Measurements from ENCODE around the gene NTHL1.

DNA sequence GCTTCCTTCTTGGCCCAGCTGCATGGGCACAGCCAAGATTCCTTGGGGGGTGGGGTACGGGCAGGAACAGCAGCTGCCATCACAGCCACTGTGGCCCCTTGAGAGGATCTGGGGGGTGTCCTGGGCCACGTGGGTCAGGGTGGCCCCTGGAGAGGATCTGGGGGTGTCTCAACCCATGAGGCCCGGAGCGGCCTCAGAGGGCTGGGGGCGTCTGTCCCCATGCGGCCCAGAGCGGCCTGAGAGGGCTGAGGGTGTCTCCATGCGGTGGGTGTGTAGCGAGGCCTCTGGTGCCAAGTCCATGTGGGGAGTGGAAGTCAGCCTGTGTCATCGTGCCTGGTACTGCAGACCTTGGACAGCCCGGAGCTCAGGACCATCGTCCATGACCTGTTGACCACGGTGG, 13.9 kb upstream of the NTHL1 start:
- TF ChIP-seq FOXA1 (IDR thresholded peaks at IDR 0.05) (no peak), BHLHE40 (IDR thresholded peaks at IDR 0.05; ENCODE audit: borderline replicate concordance) (no peak), SP1 (IDR thresholded peaks at IDR 0.05) (no peak), ZNF384 (IDR thresholded peaks at IDR 0.05) (no peak)

All from HEK293T (cell line).